Activated T-cell treated with anti-CD3 and anti-CD28 coated beads, Interleukin-2, amount 50 U/mL, for 72 hours (primary cell): ENCODE data around the gene CACNA2D3. TPM values are rescaled to one million over a fixed set of nuclear protein-coding genes. Genes with fewer than 3 reads are reported as not detected.

Experiments
- ATAC-seq, 2 donors: fragments of 150-1000 bp; cut with Tn5 transposase; replicated peaks in 1 of 2; 2 replicates each; pipeline ENCODE4 v1.10.0; 2021; ENCODE audit warnings: moderate library complexity in 2 of 2, mild to moderate bottlenecking in 1 of 2
- DNase-seq, 2 donors: peaks; one replicate each; pipeline ENCODE4 v3.0.0; 2021 to 2022; ENCODE audit warnings: mixed read lengths in 1 of 2
- H3K27ac Mint-ChIP-seq: one replicate; pipeline ENCODE4 v1.8.0; 2022; ENCODE audit warnings: mild to moderate bottlenecking, moderate library complexity, mixed read lengths
- H3K27me3 Mint-ChIP-seq: one replicate; pipeline ENCODE4 v1.8.0; 2022; ENCODE audit warnings: low read depth, mixed read lengths
- H3K36me3 Mint-ChIP-seq, 2 donors: one replicate each; pipeline ENCODE4 v1.8.0; 2022; ENCODE audit warnings: mixed read lengths in 2 of 2, mild to moderate bottlenecking in 1 of 2; ENCODE audit not compliant: insufficient read depth in 2 of 2
- H3K4me1 Mint-ChIP-seq: one replicate; pipeline ENCODE4 v1.8.0; 2022; ENCODE audit warnings: low read depth, mixed read lengths
- H3K4me3 Mint-ChIP-seq, 2 donors: one replicate each; pipeline ENCODE4 v1.8.0; 2022; ENCODE audit warnings: mild to moderate bottlenecking in 2 of 2, mixed read lengths in 2 of 2, moderate library complexity in 2 of 2
- H3K9me3 Mint-ChIP-seq, 2 donors: one replicate each; pipeline ENCODE4 v1.8.0; 2022; ENCODE audit warnings: mixed read lengths in 2 of 2
- total RNA-seq, 2 donors: library from RNA; stranded (reverse); gene quantifications; one replicate each; pipeline ENCODE4 v1.2.3, GENCODE V29; 2022

The CACNA2D3 gene
- total RNA-seq, 2 donors from 2014 or later = not detected

DNA sequence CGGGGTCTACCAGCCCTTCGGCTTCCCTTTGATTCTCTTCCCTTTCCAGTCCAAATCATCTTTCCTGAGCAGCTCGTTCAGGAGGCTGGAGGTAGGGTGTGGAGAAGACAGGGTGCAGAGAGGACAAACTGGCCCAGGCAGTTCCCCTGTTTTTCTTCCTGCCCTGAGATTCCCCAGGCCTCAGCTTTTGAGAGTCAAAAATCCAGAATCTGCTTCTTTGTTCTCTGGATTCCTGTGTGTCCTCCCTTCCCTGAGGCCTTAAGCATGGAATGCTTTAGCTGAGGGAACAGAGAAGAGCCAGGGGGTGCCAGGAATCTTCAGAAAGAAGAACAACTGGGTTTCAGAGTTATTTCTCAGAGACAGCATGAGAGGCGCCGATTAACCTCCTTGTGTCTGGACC is 832.2 kb downstream of the CACNA2D3 start:
- DNase-seq (no peak), ATAC-seq (no peak)
- Mint-ChIP-seq H3K9me3 (no peaks in the 10 kb centered on the region), H3K27ac (no peak overlapping the region), H3K4me1 (no peaks in the 10 kb centered on the region), H3K4me3 (no peak overlapping the region), H3K27me3 (no peaks in the 10 kb centered on the region), H3K36me3 (no peaks in the 10 kb centered on the region)

DNA sequence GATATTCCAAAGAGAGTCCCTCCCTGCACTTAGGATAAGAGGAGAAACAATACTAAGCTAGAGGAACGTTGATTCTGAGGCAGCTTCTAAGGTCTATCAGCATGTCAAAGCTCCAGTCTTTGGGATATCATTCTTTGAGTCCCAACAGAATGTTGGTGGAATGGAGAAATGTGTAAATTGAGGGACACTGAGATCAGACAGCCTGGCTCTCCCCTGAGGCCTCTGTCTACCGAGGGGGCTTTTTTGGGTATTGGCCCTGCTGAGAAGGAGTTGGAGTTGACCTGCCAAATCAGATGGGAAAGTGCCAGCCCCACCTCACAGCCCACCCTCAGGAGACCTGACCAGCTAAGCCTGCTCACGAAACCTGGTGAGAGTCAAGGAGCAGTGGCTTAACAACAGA is 833.1 kb downstream of the CACNA2D3 start:
- no peaks in the 10 kb centered on the region for H3K9me3 Mint-ChIP-seq
- ATAC-seq (no peak), DNase-seq (no peak)
- H3K4me3 Mint-ChIP-seq = no peak overlapping the region
- H3K4me1 Mint-ChIP-seq = no peaks in the 10 kb centered on the region
- no peak overlapping the region for H3K27ac Mint-ChIP-seq
- H3K36me3 Mint-ChIP-seq = no peaks in the 10 kb centered on the region
- no peaks in the 10 kb centered on the region for H3K27me3 Mint-ChIP-seq

DNA sequence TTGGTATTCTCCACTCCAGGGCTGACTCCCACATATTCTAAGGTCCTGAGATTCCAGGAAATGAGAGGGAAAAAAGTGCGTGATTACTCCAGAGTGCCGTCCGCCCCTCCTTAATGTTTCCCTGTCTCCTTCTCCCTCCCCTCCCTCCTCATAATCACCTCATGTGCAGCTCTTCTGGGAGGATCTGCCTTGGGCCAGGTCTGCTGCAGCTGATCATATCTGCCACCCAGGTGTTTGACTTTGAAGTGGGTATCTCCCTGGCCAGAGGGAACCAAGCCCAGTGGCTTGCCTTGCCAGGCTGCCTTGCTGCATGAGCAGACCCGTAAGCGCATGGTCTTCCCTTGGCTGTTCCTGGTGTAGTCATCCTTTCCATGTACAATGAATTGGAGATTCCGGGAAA is 833.6 kb downstream of the CACNA2D3 start:
- Mint-ChIP-seq H3K4me3 (no peak overlapping the region), H3K27ac (no peak overlapping the region), H3K36me3 (no peaks in the 10 kb centered on the region), H3K9me3 (no peaks in the 10 kb centered on the region), H3K4me1 (no peaks in the 10 kb centered on the region), H3K27me3 (no peaks in the 10 kb centered on the region)
- DNase-seq (no peak), ATAC-seq (no peak)

DNA sequence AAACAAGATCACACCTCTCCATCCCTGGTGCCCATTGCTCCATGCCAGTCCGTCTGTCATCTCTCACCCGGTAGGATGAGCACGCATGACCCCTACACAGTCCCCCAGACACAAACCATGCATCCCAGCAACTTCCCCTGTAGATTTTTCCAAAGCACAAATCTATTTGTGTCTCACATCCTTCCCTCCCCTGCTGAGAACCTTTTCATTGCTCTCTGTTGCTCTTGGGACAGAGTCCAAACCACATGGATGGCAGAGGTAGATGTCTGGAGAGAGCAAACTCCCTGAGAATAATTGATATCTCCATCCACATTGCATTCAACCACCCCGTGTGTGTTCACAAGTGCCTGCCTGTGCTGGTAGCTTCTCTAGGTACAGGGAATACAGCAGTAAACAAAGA is 835.4 kb downstream of the CACNA2D3 start:
- Mint-ChIP-seq H3K27ac (no peak overlapping the region), H3K36me3 (no peaks in the 10 kb centered on the region), H3K27me3 (no peaks in the 10 kb centered on the region), H3K9me3 (no peaks in the 10 kb centered on the region), H3K4me1 (no peaks in the 10 kb centered on the region), H3K4me3 (no peak overlapping the region)
- ATAC-seq = no peak
- DNase-seq = no peak

DNA sequence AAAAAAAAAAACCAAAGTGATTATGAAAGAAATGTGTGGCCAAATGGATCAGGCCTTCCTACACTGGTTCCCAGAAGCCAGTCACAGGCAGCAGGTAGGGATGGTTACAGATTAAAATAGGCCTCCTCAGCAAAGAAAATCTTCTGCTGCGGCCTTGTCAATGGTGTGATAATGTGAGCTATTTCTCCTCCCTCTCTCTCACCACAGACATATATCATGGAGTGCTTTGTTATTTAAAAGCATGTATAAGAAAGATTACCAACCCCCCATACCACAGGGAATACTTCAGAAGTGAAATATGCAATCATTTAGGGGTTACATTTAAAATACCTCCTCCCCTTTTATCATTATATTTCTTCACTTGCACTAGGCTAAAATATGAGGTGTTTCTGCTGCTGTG is 837.7 kb downstream of the CACNA2D3 start:
- Mint-ChIP-seq H3K27me3 (no peaks in the 10 kb centered on the region), H3K4me1 (no peaks in the 10 kb centered on the region), H3K36me3 (no peaks in the 10 kb centered on the region), H3K27ac (no peak overlapping the region), H3K9me3 (no peaks in the 10 kb centered on the region), H3K4me3 (no peak overlapping the region)
- ATAC-seq (no peak), DNase-seq (no peak)

DNA sequence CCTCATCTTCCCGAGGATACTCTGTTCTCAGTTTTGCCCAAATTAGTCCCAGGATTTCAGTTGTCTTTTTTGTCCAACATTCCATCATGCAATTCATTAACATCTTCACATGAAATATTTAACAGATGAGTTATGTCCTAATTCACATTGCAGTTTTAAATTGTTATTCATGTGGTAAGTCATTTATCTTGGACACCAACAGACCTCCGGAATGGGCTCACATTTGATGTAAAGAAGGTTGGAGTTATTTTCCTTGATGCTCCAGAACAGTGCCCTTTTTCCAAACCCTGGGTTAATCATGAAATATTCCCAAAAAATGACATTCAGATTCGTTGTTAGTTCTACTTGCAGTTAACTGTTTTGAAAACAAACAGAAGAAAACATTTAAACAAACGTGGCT is 838.3 kb downstream of the CACNA2D3 start:
- Mint-ChIP-seq H3K4me1 (no peaks in the 10 kb centered on the region), H3K4me3 (no peak overlapping the region), H3K27ac (no peak overlapping the region)

DNA sequence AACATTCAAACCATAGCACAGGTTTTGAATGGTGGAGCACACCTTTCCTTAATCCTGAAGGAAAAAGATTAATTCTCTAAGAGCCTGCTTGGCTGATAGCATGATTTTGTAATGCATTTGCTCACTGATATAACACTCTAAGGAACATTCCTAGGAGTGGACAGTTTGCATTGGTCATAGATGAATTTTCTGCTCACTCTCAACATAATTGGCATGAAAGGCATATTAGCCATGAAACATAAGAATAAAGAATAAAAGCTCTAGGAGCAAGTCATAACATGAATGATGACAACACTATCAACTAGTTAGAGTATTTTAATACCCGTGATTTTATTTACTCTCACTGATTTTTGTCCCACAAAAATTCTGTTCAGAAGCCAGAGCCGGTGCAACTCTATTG is 839.8 kb downstream of the CACNA2D3 start:
- DNase-seq = no peak
- H3K27ac Mint-ChIP-seq = no peak overlapping the region
- no peaks in the 10 kb centered on the region for H3K9me3 Mint-ChIP-seq
- ATAC-seq = no peak
- no peaks in the 10 kb centered on the region for H3K36me3 Mint-ChIP-seq
- no peak overlapping the region for H3K4me3 Mint-ChIP-seq
- H3K4me1 Mint-ChIP-seq = no peaks in the 10 kb centered on the region
- H3K27me3 Mint-ChIP-seq = no peaks in the 10 kb centered on the region

More for the DNA sequence above, 838.3 kb downstream of the CACNA2D3 start:
- ATAC-seq (no peak), DNase-seq (no peak)
- H3K9me3 Mint-ChIP-seq = no peaks in the 10 kb centered on the region
- H3K27me3 Mint-ChIP-seq = no peaks in the 10 kb centered on the region
- no peaks in the 10 kb centered on the region for H3K36me3 Mint-ChIP-seq

DNA sequence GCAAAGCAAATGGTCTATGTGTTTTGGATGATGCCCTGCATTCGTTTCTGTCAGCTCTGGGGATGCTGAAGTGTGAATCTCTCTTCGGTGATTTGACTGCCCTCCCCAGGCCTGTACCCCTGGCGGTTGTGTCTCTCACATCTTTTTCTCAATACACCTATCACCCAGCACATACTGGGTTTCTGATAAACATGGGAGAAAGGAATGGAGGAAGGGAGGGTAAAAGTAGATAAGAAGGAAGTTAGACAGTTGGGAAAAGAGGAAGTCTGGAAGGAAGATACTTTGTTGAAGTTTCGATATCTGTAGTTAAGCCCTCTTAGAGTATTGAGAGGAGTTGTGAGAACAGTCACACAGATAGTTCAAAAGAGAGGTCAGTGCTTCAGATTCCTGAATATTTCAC is 841.3 kb downstream of the CACNA2D3 start:
- no peaks in the 10 kb centered on the region for H3K4me1 Mint-ChIP-seq
- H3K9me3 Mint-ChIP-seq = no peaks in the 10 kb centered on the region
- H3K4me3 Mint-ChIP-seq = no peak overlapping the region
- no peak overlapping the region for H3K27ac Mint-ChIP-seq
- DNase-seq = no peak
- H3K36me3 Mint-ChIP-seq = no peaks in the 10 kb centered on the region
- ATAC-seq = no peak
- H3K27me3 Mint-ChIP-seq = no peaks in the 10 kb centered on the region

DNA sequence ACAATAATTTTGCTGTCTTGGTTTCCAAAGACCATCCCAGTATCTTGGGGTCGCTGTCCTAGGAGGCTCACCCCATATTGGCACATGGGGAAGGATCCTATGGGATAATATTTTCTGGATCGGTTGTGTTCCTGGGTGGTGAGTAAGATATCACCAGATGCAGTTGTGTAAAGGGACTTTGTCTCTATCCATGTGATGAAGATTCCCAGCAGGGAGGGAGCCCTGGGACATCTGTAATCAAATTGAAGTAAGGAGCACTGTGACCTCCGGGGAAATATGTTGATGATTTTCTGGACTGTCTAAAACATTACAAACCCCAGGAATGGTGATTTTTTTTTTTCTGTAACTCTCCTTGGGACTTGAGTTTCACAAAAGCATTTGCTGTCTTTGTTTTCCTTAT is 841.7 kb downstream of the CACNA2D3 start:
- Mint-ChIP-seq H3K27me3 (no peaks in the 10 kb centered on the region), H3K4me1 (no peaks in the 10 kb centered on the region), H3K4me3 (no peak overlapping the region), H3K36me3 (no peaks in the 10 kb centered on the region), H3K27ac (no peak overlapping the region), H3K9me3 (no peaks in the 10 kb centered on the region)
- no peak for DNase-seq
- ATAC-seq = no peak

DNA sequence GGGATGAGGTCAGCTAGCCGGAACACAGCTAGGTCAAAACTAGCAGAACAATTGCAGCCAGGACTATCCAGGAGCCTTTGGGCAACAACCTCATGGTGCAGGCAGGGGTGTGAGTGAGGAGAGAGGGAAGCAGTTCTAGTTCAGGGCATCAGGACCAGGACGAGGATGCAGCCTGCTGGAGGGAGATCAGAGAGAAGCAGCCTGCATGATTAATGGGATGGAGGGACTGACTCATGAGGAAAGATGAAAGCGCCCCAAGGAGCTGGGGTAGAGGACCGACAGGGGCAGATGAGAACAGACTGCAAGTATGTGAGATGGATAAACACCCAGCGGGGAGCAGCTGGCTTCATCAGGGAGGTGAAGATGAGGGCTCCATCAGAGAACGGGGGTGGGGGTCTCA is 843.4 kb downstream of the CACNA2D3 start:
- Mint-ChIP-seq H3K27ac (no peak overlapping the region), H3K4me1 (no peaks in the 10 kb centered on the region), H3K36me3 (peaks cover 0 to 1% of the 10 kb centered on the region in 2 donors), H3K27me3 (no peaks in the 10 kb centered on the region), H3K9me3 (no peaks in the 10 kb centered on the region), H3K4me3 (no peak overlapping the region)
- ATAC-seq (no peak), DNase-seq (no peak)

DNA sequence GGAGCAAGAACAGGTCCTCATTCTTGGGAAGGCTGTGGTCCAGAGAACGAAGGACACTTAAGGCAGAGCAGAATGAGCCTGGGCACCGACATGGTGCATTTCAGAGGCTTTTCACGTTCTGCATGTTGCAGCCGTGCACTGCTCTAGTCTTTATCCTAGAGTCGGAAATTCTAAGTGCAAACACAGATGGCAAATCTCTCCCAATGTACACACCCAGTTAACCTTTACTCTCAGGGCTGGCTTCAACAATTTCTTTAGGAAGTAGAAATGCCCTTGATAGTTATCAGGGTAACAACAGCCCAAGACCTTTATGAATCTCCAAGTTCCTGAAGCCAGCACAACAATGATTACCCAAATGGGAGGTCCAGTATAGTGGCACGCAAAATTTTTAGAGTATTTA is 844.6 kb downstream of the CACNA2D3 start:
- Mint-ChIP-seq H3K36me3 (peaks cover 0 to 1% of the 10 kb centered on the region in 2 donors), H3K27ac (no peak overlapping the region), H3K27me3 (no peaks in the 10 kb centered on the region), H3K4me3 (no peak overlapping the region), H3K4me1 (no peaks in the 10 kb centered on the region), H3K9me3 (peaks cover 2 to 4% of the 10 kb centered on the region in 2 donors)
- DNase-seq (no peak), ATAC-seq (no peak)

DNA sequence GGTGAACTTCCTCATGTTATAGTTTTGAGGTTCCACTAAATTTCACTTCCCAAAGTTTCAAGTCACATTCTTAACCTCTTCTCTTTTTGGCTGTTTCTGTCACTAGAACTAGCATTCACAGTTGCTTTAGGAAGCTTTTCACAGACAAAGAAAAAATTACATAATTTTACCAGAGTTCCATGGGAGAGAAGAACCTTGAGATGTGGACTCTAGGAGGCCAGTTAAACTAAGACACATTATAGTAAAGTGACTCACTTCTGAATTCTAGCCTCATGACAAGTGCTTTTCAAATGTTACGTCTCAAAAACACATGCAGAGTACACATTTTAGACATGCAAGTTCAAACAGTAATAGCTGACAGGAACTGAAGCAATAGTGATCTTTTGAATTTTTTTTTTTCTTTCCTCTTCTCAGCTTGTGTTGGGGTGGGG is 845.4 kb downstream of the CACNA2D3 start:
- Mint-ChIP-seq H3K9me3 (peaks cover 2 to 4% of the 10 kb centered on the region in 2 donors), H3K4me1 (no peaks in the 10 kb centered on the region), H3K27ac (no peak overlapping the region), H3K36me3 (peaks cover 0 to 1% of the 10 kb centered on the region in 2 donors), H3K4me3 (no peak overlapping the region), H3K27me3 (no peaks in the 10 kb centered on the region)
- DNase-seq (no peak), ATAC-seq (no peak)

DNA sequence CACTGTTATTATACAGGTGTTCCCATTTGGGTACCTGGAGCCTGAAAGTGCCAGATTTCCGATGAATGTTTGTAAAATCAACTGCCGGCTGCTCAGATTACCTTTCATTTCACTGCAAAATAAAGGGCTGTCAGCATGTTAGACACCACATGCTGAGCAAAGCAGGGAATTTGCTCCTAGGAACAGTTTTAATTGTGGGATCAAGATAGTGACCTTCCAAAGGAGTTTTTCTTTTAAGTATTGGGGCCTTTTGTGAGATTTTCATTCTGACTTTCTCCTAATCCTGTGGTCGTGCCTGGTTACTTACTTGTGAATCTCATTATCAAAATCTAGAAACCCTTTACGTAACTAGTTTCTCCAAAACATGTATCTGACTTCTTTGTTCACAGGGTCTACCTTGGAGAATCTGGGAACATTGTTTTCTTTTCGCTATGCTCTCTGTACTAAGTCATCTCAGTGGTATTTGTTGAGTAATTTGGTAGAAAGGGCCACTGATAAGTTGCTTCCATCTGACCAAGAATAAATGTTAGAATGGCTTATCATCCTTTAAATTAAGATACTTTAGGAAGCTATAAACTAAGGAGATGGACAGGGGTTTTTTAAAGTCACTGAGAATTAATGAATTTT is 846.3 kb downstream of the CACNA2D3 start:
- H3K27me3 Mint-ChIP-seq = no peaks in the 10 kb centered on the region
- H3K27ac Mint-ChIP-seq = no peak overlapping the region
- H3K4me1 Mint-ChIP-seq = no peaks in the 10 kb centered on the region
- no peak overlapping the region for H3K4me3 Mint-ChIP-seq
- peaks cover 2 to 4% of the 10 kb centered on the region in 2 donors for H3K9me3 Mint-ChIP-seq
- no peak for ATAC-seq
- peaks cover 0 to 1% of the 10 kb centered on the region in 2 donors for H3K36me3 Mint-ChIP-seq
- no peak for DNase-seq

DNA sequence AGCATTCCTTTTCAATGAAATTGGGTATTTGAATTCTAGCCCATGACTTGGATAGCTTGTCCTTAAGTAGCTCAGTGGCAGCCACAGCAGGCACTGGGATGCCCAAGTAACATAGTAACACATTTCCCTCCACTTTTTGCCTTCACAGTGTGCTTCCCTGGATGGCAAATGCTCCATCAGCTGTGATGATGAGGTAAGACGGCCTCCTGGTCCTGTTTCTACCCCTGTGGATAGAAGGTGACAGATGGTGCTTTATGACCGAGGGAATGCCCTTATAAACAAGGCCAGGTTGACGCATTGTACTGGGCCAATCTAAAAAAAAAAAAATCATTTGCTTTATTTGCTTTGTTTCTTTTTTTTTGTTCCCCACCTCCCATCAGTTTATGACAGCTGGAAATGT is 847.3 kb downstream of the CACNA2D3 start:
- Mint-ChIP-seq H3K27me3 (no peaks in the 10 kb centered on the region), H3K36me3 (peaks cover 0 to 1% of the 10 kb centered on the region in 2 donors), H3K4me1 (no peaks in the 10 kb centered on the region), H3K9me3 (peaks cover 2 to 4% of the 10 kb centered on the region in 2 donors), H3K4me3 (no peak overlapping the region), H3K27ac (no peak overlapping the region)
- ATAC-seq (no peak), DNase-seq (no peak)
